PC-3 (cell line): ENCODE measurements around the gene LYVE1. TPM values are rescaled to one million over a fixed set of nuclear protein-coding genes. Genes with fewer than 3 reads are reported as not detected.

Experiments
- ATAC-seq: fragments of 200-7000 bp; cut with Tn5 transposase; 2 replicates; pipeline ENCODE4 v1.9.1; 2020; ENCODE audit warnings: mild to moderate bottlenecking, moderate library complexity
- BruUV-seq: library from RNA; stranded (reverse); fragments of 400-500 nt; replicated peaks from 2 replicates; lab custom pipeline; 2021; lab: Mats Ljungman, UMichigan
- CTCF ChIA-PET: fragments of 300-600 bp; sonication (Branson Sonifier 250); formaldehyde crosslinking; loops from one replicate; lab custom pipeline; 2022; ENCODE audit warnings: antibody characterized with exemption; lab: Charles Lee
- POLR2A ChIA-PET: fragments of 300-600 bp; sonication (Branson Sonifier 250); formaldehyde crosslinking; loops from one replicate; lab custom pipeline; 2022; ENCODE audit warnings: antibody characterized with exemption; ENCODE audit not compliant: unreplicated experiment; lab: Charles Lee
- DNase-seq: peaks from one replicate; pipeline ENCODE4 v3.0.0-alpha.2; 2015
- H2AFZ ChIP-seq: fragments of 300-600 bp; sonication (generic); 2 replicates; pipeline ENCODE4 v1.6.0; 2016; ENCODE audit warnings: antibody characterized with exemption, low read length
- H3F3A ChIP-seq: fragments of 300-600 bp; sonication (generic); one replicate; pipeline ENCODE4 v1.6.0; 2017; ENCODE audit warnings: antibody characterized with exemption, low read length, control low read depth, mild to moderate bottlenecking; ENCODE audit not compliant: unreplicated experiment
- H3K27ac ChIP-seq: fragments of 300-600 bp; sonication (generic); 2 replicates; pipeline ENCODE4 v1.5.1; 2016; ENCODE audit warnings: mild to moderate bottlenecking, low read length
- H3K27me3 ChIP-seq: fragments of 300-600 bp; sonication (generic); 2 replicates; pipeline ENCODE4 v1.6.1; 2016; ENCODE audit warnings: low read length, mixed read lengths
- H3K36me3 ChIP-seq: fragments of 300-600 bp; sonication (generic); 2 replicates; pipeline ENCODE4 v1.6.1; 2016; ENCODE audit warnings: low read depth, mixed run types, low read length, mixed read lengths
- H3K4me1 ChIP-seq: fragments of 300-600 bp; sonication (generic); 2 replicates; pipeline ENCODE4 v1.5.1; 2016; ENCODE audit warnings: low read length; ENCODE audit not compliant: insufficient read depth
- H3K4me2 ChIP-seq: fragments of 300-600 bp; sonication (generic); 2 replicates; pipeline ENCODE4 v1.6.0; 2016; ENCODE audit warnings: low read length
- H3K4me3 ChIP-seq: fragments of 300-600 bp; sonication (generic); 2 replicates; pipeline ENCODE4 v1.5.1; 2016; ENCODE audit warnings: mild to moderate bottlenecking, low read length, mixed read lengths
- H3K79me2 ChIP-seq: fragments of 300-600 bp; sonication (generic); 2 replicates; pipeline ENCODE4 v1.6.1; 2017; ENCODE audit warnings: low read length, mixed read lengths
- H3K9ac ChIP-seq: fragments of 300-600 bp; sonication (generic); 2 replicates; pipeline ENCODE4 v1.6.0; 2016; ENCODE audit warnings: mild to moderate bottlenecking, low read length
- H3K9me2 ChIP-seq: fragments of 300-600 bp; sonication (generic); replicated peaks from 2 replicates; pipeline ENCODE4 v1.6.1; 2016; ENCODE audit warnings: mixed run types, low read length, mixed read lengths
- H3K9me3 ChIP-seq: fragments of 300-600 bp; sonication (generic); 2 replicates; pipeline ENCODE4 v1.6.1; 2016; ENCODE audit warnings: low read length, mixed read lengths
- H4K20me1 ChIP-seq: fragments of 300-600 bp; sonication (generic); 2 replicates; pipeline ENCODE4 v1.6.1; 2016; ENCODE audit warnings: low read length, mixed read lengths
- EZH2 ChIP-seq: fragments of 300-600 bp; sonication (generic); IDR thresholded peaks from one replicate; pipeline ENCODE4 v1.6.1; 2017; ENCODE audit warnings: antibody characterized with exemption, mild to moderate bottlenecking, low read length; ENCODE audit not compliant: unreplicated experiment
- EZH2phosphoT487 ChIP-seq: fragments of 300-600 bp; sonication (generic); IDR thresholded peaks from 2 replicates; pipeline ENCODE4 v1.6.1; 2018; ENCODE audit warnings: mild to moderate bottlenecking, antibody characterized with exemption, low read length, borderline replicate concordance
- intact Hi-C: fragments of 100-400 bp; cut with micrococcal nuclease; formaldehyde crosslinking; loops from 2 replicates; pipeline ENCODE4 v1.9.0; 2023
- total RNA-seq: library from RNA; depleted of rRNA; stranded (reverse); fragments of >200 nt; gene quantifications from 2 replicates; pipeline ENCODE4 v1.2.3, GENCODE V29; 2014
- TF ChIP-seq, protein P1 (sequence below): fragments of 300-600 bp; sonication (generic); conservative IDR thresholded peaks from 2 replicates; pipeline ENCODE4 v1.5.1; 2017; ENCODE audit warnings: antibody characterized with exemption, low read depth, mild to moderate bottlenecking, low read length

Gene LYVE1
- total RNA-seq, 1 experiment from 2014 or later: not detected

GRCh38 chr11:10584071-10584501, 15.6 kb upstream of the LYVE1 start:
- Histone ChIP-seq H3K4me3 (no peak overlapping the region), H3K36me3 (no peaks in the 10 kb centered on the region), H3K4me1 (peaks cover 13% of the 10 kb centered on the region), H3K9me3 (no peaks in the 10 kb centered on the region), H3K4me2 (no peak overlapping the region), H3K9ac (no peak overlapping the region), H3K27ac (no peak overlapping the region), H3F3A (no peaks in the 10 kb centered on the region), H3K27me3 (no peaks in the 10 kb centered on the region), H3K79me2 (no peaks in the 10 kb centered on the region), H4K20me1 (no peaks in the 10 kb centered on the region), H2AFZ (no peak overlapping the region), H3K9me2 (no peaks in the 10 kb centered on the region)
- ChIA-PET CTCF (interaction anchor here (0.6 kb wide), 1 partner anchor 146 kb away, joined by 5 read pairs; no protein-coding TSS in a partner anchor), POLR2A (no interaction called here)
- no TSS peak for BruUV-seq
- DNase-seq (no peak), ATAC-seq (no peak)
- intact Hi-C loops: no loop called here
- TF ChIP-seq EZH2phosphoT487 (no peak), EZH2 (no peak)
- TF ChIP-seq, protein P1, sequence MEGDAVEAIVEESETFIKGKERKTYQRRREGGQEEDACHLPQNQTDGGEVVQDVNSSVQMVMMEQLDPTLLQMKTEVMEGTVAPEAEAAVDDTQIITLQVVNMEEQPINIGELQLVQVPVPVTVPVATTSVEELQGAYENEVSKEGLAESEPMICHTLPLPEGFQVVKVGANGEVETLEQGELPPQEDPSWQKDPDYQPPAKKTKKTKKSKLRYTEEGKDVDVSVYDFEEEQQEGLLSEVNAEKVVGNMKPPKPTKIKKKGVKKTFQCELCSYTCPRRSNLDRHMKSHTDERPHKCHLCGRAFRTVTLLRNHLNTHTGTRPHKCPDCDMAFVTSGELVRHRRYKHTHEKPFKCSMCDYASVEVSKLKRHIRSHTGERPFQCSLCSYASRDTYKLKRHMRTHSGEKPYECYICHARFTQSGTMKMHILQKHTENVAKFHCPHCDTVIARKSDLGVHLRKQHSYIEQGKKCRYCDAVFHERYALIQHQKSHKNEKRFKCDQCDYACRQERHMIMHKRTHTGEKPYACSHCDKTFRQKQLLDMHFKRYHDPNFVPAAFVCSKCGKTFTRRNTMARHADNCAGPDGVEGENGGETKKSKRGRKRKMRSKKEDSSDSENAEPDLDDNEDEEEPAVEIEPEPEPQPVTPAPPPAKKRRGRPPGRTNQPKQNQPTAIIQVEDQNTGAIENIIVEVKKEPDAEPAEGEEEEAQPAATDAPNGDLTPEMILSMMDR: no peak

DNA sequence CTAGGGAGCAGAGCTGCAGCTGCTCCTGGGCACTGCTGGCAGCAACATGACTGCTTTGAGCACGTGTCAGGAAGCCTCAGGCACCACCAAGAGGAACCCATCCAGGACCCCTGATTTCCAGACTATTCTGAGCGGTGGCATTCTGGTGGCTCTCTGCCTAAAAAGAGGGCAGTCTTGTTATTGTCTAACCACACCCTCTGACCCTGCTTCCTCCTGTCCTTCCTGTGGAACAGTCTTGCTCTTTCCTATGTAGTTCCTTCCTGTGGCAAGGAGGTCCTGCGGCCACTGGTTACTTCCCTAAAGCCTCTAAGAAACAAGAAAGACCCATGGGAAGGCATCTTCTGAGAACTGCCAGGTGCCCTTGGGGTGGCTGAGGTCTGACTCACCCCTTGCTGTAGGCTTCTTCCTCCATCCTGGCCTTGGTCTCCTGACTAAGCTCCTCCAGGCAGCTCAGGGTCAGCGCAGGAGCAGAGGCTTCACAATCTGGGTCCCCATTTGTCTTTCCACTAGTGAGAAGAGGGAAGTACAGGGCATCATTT, 13.1 kb upstream of the LYVE1 start:
- Histone ChIP-seq H3K9me2 (no peaks in the 10 kb centered on the region), H2AFZ (no peak overlapping the region), H3K4me2 (no peak overlapping the region), H4K20me1 (no peaks in the 10 kb centered on the region), H3K9ac (no peak overlapping the region), H3K4me3 (no peak overlapping the region), H3K4me1 (no peaks in the 10 kb centered on the region), H3F3A (no peaks in the 10 kb centered on the region), H3K9me3 (no peaks in the 10 kb centered on the region), H3K36me3 (no peaks in the 10 kb centered on the region), H3K27me3 (no peaks in the 10 kb centered on the region), H3K79me2 (no peaks in the 10 kb centered on the region), H3K27ac (no peak overlapping the region)
- POLR2A ChIA-PET: no interaction called here
- intact Hi-C loops: no loop called here
- BruUV-seq: no TSS peak
- no peak for TF ChIP-seq EZH2
- TF ChIP-seq, protein P1: no peak
- no peak for TF ChIP-seq EZH2phosphoT487
- DNase-seq (peak; percentile 43), ATAC-seq (no peak; the same call in 1 of the 2 replicates)
- CTCF ChIA-PET: no interaction called here

DNA sequence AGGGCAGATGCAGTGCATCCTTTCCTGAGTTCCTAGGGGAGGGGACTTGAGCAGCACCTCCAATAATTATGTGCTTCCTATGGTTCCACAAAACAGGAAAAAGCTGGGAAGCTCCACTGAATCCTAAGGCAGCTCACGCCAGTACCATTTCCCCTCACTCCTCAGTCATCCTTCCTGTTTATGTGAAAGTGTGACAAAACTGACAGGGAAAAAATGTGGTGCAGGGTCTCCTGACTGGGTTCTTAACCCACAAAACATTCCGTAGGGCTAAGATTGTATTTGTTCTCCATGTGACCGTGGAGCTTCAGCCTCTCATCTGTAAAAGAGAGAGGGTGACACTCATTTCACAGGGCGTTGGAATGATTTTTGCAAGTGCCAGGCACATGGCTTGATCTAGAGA, 12.2 kb upstream of the LYVE1 start:
- Histone ChIP-seq H3K4me3 (no peak overlapping the region), H3F3A (no peaks in the 10 kb centered on the region), H3K79me2 (no peaks in the 10 kb centered on the region), H3K27me3 (no peaks in the 10 kb centered on the region), H3K36me3 (no peaks in the 10 kb centered on the region), H3K4me2 (no peak overlapping the region), H3K9ac (no peak overlapping the region), H2AFZ (no peak overlapping the region), H3K27ac (no peak overlapping the region), H3K4me1 (peaks cover 6% of the 10 kb centered on the region), H4K20me1 (no peaks in the 10 kb centered on the region), H3K9me3 (no peaks in the 10 kb centered on the region), H3K9me2 (no peaks in the 10 kb centered on the region)
- no peak for ATAC-seq
- intact Hi-C loops: no loop called here
- no peak for DNase-seq
- TF ChIP-seq, protein P1: no peak
- TF ChIP-seq EZH2: no peak
- TF ChIP-seq EZH2phosphoT487: no peak
- POLR2A ChIA-PET: no interaction called here
- CTCF ChIA-PET: no interaction called here
- BruUV-seq: no TSS peak
